Measurements from ENCODE around the gene DENND2C.

The DENND2C gene

GRCh38 chr1:114545796-114546195 lies 124.1 kb downstream of the DENND2C start:
- TF ChIP-seq POLR2AphosphoS5 (IDR thresholded peaks at IDR 0.05; ENCODE audit: low read depth, low read length) (no peak), REST (IDR thresholded peaks at IDR 0.05; ENCODE audit: insufficient read depth in 1 of 2, low read depth in 2 of 2, low read length in 2 of 2) (no peak), FOXP2 (optimal IDR thresholded peaks at IDR 0.05; ENCODE audit: borderline replicate concordance, extremely low read depth, extremely low read length, insufficient read depth) (no peak), TAF1 (IDR thresholded peaks at IDR 0.05; ENCODE audit: borderline replicate concordance, insufficient read depth, low read length) (no peak), SIN3A (IDR thresholded peaks at IDR 0.05; ENCODE audit: borderline replicate concordance, insufficient read depth, low read length) (no peak)

- TF ChIP-seq SIN3A (IDR thresholded peaks at IDR 0.05; ENCODE audit: borderline replicate concordance, insufficient read depth, low read length) = no peak
- TF ChIP-seq POLR2AphosphoS5 (IDR thresholded peaks at IDR 0.05; ENCODE audit: low read depth, low read length) = no peak
- TF ChIP-seq TAF1 (IDR thresholded peaks at IDR 0.05; ENCODE audit: borderline replicate concordance, insufficient read depth, low read length) = no peak
- no peak for TF ChIP-seq FOXP2 (optimal IDR thresholded peaks at IDR 0.05; ENCODE audit: borderline replicate concordance, extremely low read depth, extremely low read length, insufficient read depth)
- no peak for TF ChIP-seq REST (IDR thresholded peaks at IDR 0.05; ENCODE audit: insufficient read depth in 1 of 2, low read depth in 2 of 2, low read length in 2 of 2)
These were observed 124.5 kb downstream of the DENND2C start for GRCh38 chr1:114545315-114545714.

GRCh38 chr1:114540821-114541220 lies 129.0 kb downstream of the DENND2C start:
- TF ChIP-seq TAF1 (IDR thresholded peaks at IDR 0.05; ENCODE audit: borderline replicate concordance, insufficient read depth, low read length) (no peak), REST (IDR thresholded peaks at IDR 0.05; ENCODE audit: insufficient read depth in 1 of 2, low read depth in 2 of 2, low read length in 2 of 2) (no peak), SIN3A (IDR thresholded peaks at IDR 0.05; ENCODE audit: borderline replicate concordance, insufficient read depth, low read length) (no peak), FOXP2 (optimal IDR thresholded peaks at IDR 0.05; ENCODE audit: borderline replicate concordance, extremely low read depth, extremely low read length, insufficient read depth) (no peak), POLR2AphosphoS5 (IDR thresholded peaks at IDR 0.05; ENCODE audit: low read depth, low read length) (no peak)

GRCh38 chr1:114540272-114540671 lies 129.6 kb downstream of the DENND2C start:
- TF ChIP-seq TAF1 (IDR thresholded peaks at IDR 0.05; ENCODE audit: borderline replicate concordance, insufficient read depth, low read length) (no peak), POLR2AphosphoS5 (IDR thresholded peaks at IDR 0.05; ENCODE audit: low read depth, low read length) (no peak), FOXP2 (optimal IDR thresholded peaks at IDR 0.05; ENCODE audit: borderline replicate concordance, extremely low read depth, extremely low read length, insufficient read depth) (no peak), REST (IDR thresholded peaks at IDR 0.05; ENCODE audit: insufficient read depth in 1 of 2, low read depth in 2 of 2, low read length in 2 of 2) (no peak), SIN3A (IDR thresholded peaks at IDR 0.05; ENCODE audit: borderline replicate concordance, insufficient read depth, low read length) (no peak)

- TF ChIP-seq REST (IDR thresholded peaks at IDR 0.05; ENCODE audit: insufficient read depth in 1 of 2, low read depth in 2 of 2, low read length in 2 of 2) (no peak), TAF1 (IDR thresholded peaks at IDR 0.05; ENCODE audit: borderline replicate concordance, insufficient read depth, low read length) (no peak), SIN3A (IDR thresholded peaks at IDR 0.05; ENCODE audit: borderline replicate concordance, insufficient read depth, low read length) (no peak), POLR2AphosphoS5 (IDR thresholded peaks at IDR 0.05; ENCODE audit: low read depth, low read length) (no peak), FOXP2 (optimal IDR thresholded peaks at IDR 0.05; ENCODE audit: borderline replicate concordance, extremely low read depth, extremely low read length, insufficient read depth) (no peak)
These were observed 133.8 kb downstream of the DENND2C start for GRCh38 chr1:114536043-114536442.
